ENCODE data around the gene MEGF8. TPM values are rescaled to one million over a fixed set of nuclear protein-coding genes. Genes with fewer than 3 reads are reported as not detected.

Gene MEGF8
- total and polyA plus RNA-seq, 4 donors, result 1.2 to 13.7 (median 9.4) TPM

- TF ChIP-seq RAD21 (IDR thresholded peaks at IDR 0.05), result no peak
- no peak for TF ChIP-seq ATF3 (IDR thresholded peaks at IDR 0.05)
- no peak for TF ChIP-seq RXRA (IDR thresholded peaks at IDR 0.05)
- no peak for TF ChIP-seq FOXA2 (IDR thresholded peaks at IDR 0.05)
- no peak for TF ChIP-seq CTCF (IDR thresholded peaks at IDR 0.05; ENCODE audit: low read depth, low read length, missing input control)
- no peak for TF ChIP-seq REST (IDR thresholded peaks at IDR 0.05)
- TF ChIP-seq TAF1 (conservative IDR thresholded peaks at IDR 0.05), result no peak
- no peak for TF ChIP-seq SP1 (IDR thresholded peaks at IDR 0.05)
- TF ChIP-seq JUND (IDR thresholded peaks at IDR 0.05), result no peak
- H3K4me3 ChIP-seq (ENCODE audit: low read depth in 1 of 3, low read length in 3 of 3), result peak overlapping the region in 1 of 3 donors; percentile 65
- DNase-seq (ENCODE audit: low spot score), result no peak
Observed at GRCh38 chr19:42422092-42422900, 96.9 kb downstream of the MEGF8 start.

GRCh38 chr19:42422901-42423461 is 97.5 kb downstream of the MEGF8 start:
- WGBS, result 22% methylated on average over 38 of the region's 38 CpGs
- Histone ChIP-seq H3K27ac (ENCODE audit: low read depth in 1 of 2, low read length in 2 of 2) (peak overlapping the region; percentile 12 to 38), H3K4me1 (ENCODE audit: control insufficient read depth in 4 of 4, insufficient read depth in 4 of 4, low read length in 3 of 4) (peaks cover 8 to 22% (median 14%) of the 10 kb centered on the region in 4 donors), H3K9me3 (ENCODE audit: control insufficient read depth in 4 of 4, low read length in 3 of 4) (no peaks in the 10 kb centered on the region), H3K27me3 (ENCODE audit: control insufficient read depth in 4 of 4, insufficient read depth in 4 of 4, low read length in 3 of 4) (no peaks in the 10 kb centered on the region), H3K36me3 (ENCODE audit: control insufficient read depth in 4 of 4, insufficient read depth in 3 of 4, low read depth in 1 of 4, low read length in 3 of 4) (no peaks in the 10 kb centered on the region), H3K4me3 (ENCODE audit: low read depth in 1 of 3, low read length in 3 of 3) (peak overlapping the region; percentile 3 to 65 (median 53)), H3K9ac (ENCODE audit: low read depth in 1 of 2, low read length in 2 of 2) (no peak overlapping the region)
- DNase-seq (ENCODE audit: low spot score), result peak; percentile 66
- TF ChIP-seq FOXA1 (IDR thresholded peaks at IDR 0.05) (no peak), NR2F2 (IDR thresholded peaks at IDR 0.05) (peak; percentile 52)

More at GRCh38 chr19:42422092-42422900, 96.9 kb downstream of the MEGF8 start:
- Histone ChIP-seq H3K36me3 (ENCODE audit: control insufficient read depth in 4 of 4, insufficient read depth in 3 of 4, low read depth in 1 of 4, low read length in 3 of 4) (no peaks in the 10 kb centered on the region), H3K27ac (ENCODE audit: low read depth in 1 of 2, low read length in 2 of 2) (peak overlapping the region; percentile 9 to 20), H3K4me1 (ENCODE audit: control insufficient read depth in 4 of 4, insufficient read depth in 4 of 4, low read length in 3 of 4) (peaks cover 8 to 22% (median 14%) of the 10 kb centered on the region in 4 donors), H3K9ac (ENCODE audit: low read depth in 1 of 2, low read length in 2 of 2) (no peak overlapping the region), H3K9me3 (ENCODE audit: control insufficient read depth in 4 of 4, low read length in 3 of 4) (no peaks in the 10 kb centered on the region), H3K27me3 (ENCODE audit: control insufficient read depth in 4 of 4, insufficient read depth in 4 of 4, low read length in 3 of 4) (no peaks in the 10 kb centered on the region)
- WGBS, result 75% methylated on average over 17 of the region's 17 CpGs

Data from liver (tissue), 9 donors.